ENCODE data around the gene NMNAT3. TPM values are rescaled to one million over a fixed set of nuclear protein-coding genes. Genes with fewer than 3 reads are reported as not detected.

The NMNAT3 gene
- total RNA-seq, 1 donor from 2014 or later = 0.95 TPM

DNA sequence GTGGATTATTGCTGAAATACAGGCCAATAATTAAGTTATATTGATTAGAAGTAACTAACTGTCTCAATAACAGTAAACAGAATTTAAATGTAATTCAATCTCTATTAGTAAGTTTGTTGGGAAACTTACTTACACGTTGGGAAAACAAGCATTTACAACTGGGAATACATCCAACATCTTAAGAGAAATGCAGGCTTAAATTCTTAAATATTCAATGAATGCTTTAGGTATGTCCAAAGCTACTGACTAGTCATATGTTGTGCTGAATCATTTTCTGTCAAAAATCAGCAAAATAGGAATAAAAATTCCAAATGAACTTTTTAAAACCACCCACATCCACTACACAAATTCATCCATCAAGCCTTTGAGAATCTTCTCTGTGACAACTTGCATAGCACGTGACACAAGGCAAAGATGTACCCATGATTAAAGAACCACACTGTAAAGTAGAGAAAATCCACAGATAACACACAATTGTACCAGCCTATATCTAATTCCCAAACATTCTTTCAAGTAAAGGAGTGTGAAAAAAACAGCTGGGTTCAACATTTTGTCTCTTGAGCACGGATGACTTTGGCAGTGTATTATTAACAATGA, 60.0 kb downstream of the NMNAT3 start:
- Histone ChIP-seq H4K20me1 (ENCODE audit: low read depth) (no peaks in the 10 kb centered on the region), H3K4me2 (no peak overlapping the region), H3K36me3 (no peaks in the 10 kb centered on the region), H3K4me1 (no peaks in the 10 kb centered on the region), H3F3A (ENCODE audit: low read depth) (no peaks in the 10 kb centered on the region), H3K27me3 (no peaks in the 10 kb centered on the region), H2AFZ (replicated peaks) (no peak overlapping the region), H3K9ac (no peak overlapping the region), H3K27ac (no peak overlapping the region), H3K79me2 (ENCODE audit: low read depth) (no peaks in the 10 kb centered on the region), H3K4me3 (no peak overlapping the region), H3K9me3 (ENCODE audit: low read depth) (no peaks in the 10 kb centered on the region)
- H3K4me3 Mint-ChIP-seq = no peak overlapping the region
- no peaks in the 10 kb centered on the region for H3K27me3 Mint-ChIP-seq (ENCODE audit: insufficient read depth, low read depth)
- H3K9me3 Mint-ChIP-seq = no peaks in the 10 kb centered on the region
- H3K27ac Mint-ChIP-seq = no peak overlapping the region
- DNase-seq (ENCODE audit: low spot score) = no peak
- TF ChIP-seq, protein P1, sequence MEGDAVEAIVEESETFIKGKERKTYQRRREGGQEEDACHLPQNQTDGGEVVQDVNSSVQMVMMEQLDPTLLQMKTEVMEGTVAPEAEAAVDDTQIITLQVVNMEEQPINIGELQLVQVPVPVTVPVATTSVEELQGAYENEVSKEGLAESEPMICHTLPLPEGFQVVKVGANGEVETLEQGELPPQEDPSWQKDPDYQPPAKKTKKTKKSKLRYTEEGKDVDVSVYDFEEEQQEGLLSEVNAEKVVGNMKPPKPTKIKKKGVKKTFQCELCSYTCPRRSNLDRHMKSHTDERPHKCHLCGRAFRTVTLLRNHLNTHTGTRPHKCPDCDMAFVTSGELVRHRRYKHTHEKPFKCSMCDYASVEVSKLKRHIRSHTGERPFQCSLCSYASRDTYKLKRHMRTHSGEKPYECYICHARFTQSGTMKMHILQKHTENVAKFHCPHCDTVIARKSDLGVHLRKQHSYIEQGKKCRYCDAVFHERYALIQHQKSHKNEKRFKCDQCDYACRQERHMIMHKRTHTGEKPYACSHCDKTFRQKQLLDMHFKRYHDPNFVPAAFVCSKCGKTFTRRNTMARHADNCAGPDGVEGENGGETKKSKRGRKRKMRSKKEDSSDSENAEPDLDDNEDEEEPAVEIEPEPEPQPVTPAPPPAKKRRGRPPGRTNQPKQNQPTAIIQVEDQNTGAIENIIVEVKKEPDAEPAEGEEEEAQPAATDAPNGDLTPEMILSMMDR (IDR thresholded peaks at IDR 0.05) = no peak
- TF ChIP-seq EZH2phosphoT487 (IDR thresholded peaks at IDR 0.05) (no peak), EZH2 (IDR thresholded peaks at IDR 0.05) (no peak)
- H3K36me3 Mint-ChIP-seq = no peaks in the 10 kb centered on the region
- no peaks in the 10 kb centered on the region for H3K4me1 Mint-ChIP-seq

DNA sequence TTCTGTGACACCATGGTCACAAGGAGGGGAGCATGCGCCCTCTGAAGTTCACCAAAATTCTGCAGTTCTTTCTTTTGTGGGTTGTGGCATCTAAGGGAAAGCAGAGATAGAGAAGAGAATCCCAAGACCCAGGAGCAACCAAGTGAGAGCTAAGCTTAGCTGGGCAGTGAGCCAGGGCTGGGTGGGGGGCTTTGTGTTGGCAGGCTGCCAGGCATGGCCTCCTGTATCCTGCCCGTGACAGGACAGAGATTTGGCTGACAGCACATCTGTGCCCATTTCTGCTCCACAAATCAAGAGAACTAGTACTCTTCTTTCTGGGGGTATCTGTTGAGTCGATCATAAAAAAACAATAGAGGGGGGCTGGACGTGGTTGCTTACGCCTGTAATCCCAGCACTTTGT, 66.2 kb downstream of the NMNAT3 start:
- no peaks in the 10 kb centered on the region for H3K9me3 Mint-ChIP-seq
- DNase-seq (ENCODE audit: low spot score) = no peak
- TF ChIP-seq EZH2 (IDR thresholded peaks at IDR 0.05) (no peak), EZH2phosphoT487 (IDR thresholded peaks at IDR 0.05) (no peak)
- TF ChIP-seq, protein P1 (IDR thresholded peaks at IDR 0.05) = no peak
- no peak overlapping the region for H3K27ac Mint-ChIP-seq
- no peaks in the 10 kb centered on the region for H3K27me3 ChIP-seq
- no peaks in the 10 kb centered on the region for H3K27me3 Mint-ChIP-seq (ENCODE audit: insufficient read depth, low read depth)
- H3F3A ChIP-seq (ENCODE audit: low read depth) = no peaks in the 10 kb centered on the region
- no peaks in the 10 kb centered on the region for H3K4me1 Mint-ChIP-seq
- H3K79me2 ChIP-seq (ENCODE audit: low read depth) = no peaks in the 10 kb centered on the region
- no peak overlapping the region for H3K4me3 ChIP-seq
- H3K36me3 ChIP-seq = no peaks in the 10 kb centered on the region
- no peak overlapping the region for H3K9ac ChIP-seq
- H2AFZ ChIP-seq (replicated peaks) = no peak overlapping the region
- no peaks in the 10 kb centered on the region for H3K9me3 ChIP-seq (ENCODE audit: low read depth)
- no peaks in the 10 kb centered on the region for H3K36me3 Mint-ChIP-seq
- H3K4me3 Mint-ChIP-seq = no peak overlapping the region
- no peak overlapping the region for H3K27ac ChIP-seq
- no peaks in the 10 kb centered on the region for H4K20me1 ChIP-seq (ENCODE audit: low read depth)
- no peak overlapping the region for H3K4me2 ChIP-seq
- H3K4me1 ChIP-seq = no peaks in the 10 kb centered on the region

DNA sequence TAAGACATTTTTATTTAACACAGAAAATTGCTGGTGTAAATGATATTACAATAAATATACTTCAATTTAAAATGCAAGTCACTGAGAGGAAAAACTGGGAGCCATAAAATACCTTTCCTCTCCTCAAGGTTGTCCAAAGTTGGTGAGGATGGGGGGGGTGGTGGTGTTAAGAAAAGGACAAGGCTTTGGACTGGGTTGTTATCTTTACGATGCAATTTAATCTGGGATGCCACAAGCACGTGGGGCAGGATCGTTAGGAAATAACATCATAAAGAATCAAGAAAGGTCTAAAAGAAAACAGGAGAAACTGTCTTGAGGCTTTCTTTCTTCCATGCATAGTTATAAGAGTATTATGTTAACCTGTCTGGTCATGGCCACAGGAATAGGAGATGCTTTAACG, 66.9 kb downstream of the NMNAT3 start:
- no peak overlapping the region for H3K4me3 ChIP-seq
- H3K36me3 Mint-ChIP-seq = no peaks in the 10 kb centered on the region
- H2AFZ ChIP-seq (replicated peaks) = no peak overlapping the region
- H3K4me2 ChIP-seq = no peak overlapping the region
- H3K9me3 ChIP-seq (ENCODE audit: low read depth) = no peaks in the 10 kb centered on the region
- no peaks in the 10 kb centered on the region for H3K4me1 ChIP-seq
- H3K27me3 Mint-ChIP-seq (ENCODE audit: insufficient read depth, low read depth) = no peaks in the 10 kb centered on the region
- H3K36me3 ChIP-seq = no peaks in the 10 kb centered on the region
- H3K4me1 Mint-ChIP-seq = no peaks in the 10 kb centered on the region
- no peaks in the 10 kb centered on the region for H3K79me2 ChIP-seq (ENCODE audit: low read depth)
- H3K4me3 Mint-ChIP-seq = no peak overlapping the region
- no peaks in the 10 kb centered on the region for H3F3A ChIP-seq (ENCODE audit: low read depth)
- no peak for DNase-seq (ENCODE audit: low spot score)
- TF ChIP-seq, protein P1 (IDR thresholded peaks at IDR 0.05) = no peak
- TF ChIP-seq EZH2phosphoT487 (IDR thresholded peaks at IDR 0.05) (no peak), EZH2 (IDR thresholded peaks at IDR 0.05) (no peak)
- H4K20me1 ChIP-seq (ENCODE audit: low read depth) = no peaks in the 10 kb centered on the region
- H3K27ac Mint-ChIP-seq = no peak overlapping the region
- no peaks in the 10 kb centered on the region for H3K27me3 ChIP-seq
- no peak overlapping the region for H3K9ac ChIP-seq
- H3K9me3 Mint-ChIP-seq = no peaks in the 10 kb centered on the region
- no peak overlapping the region for H3K27ac ChIP-seq

Data from neural progenitor cell (in vitro differentiated cells).